ENCODE data around the gene ASPSCR1.

The ASPSCR1 gene

GRCh38 chr17:81931557-81932332 is 45.7 kb upstream of the ASPSCR1 start:
- Histone ChIP-seq H3K9me3 (no peaks in the 10 kb centered on the region), H3K4me1 (peaks cover 73% of the 10 kb centered on the region), H3K36me3 (peaks cover 27% of the 10 kb centered on the region), H3K27ac (no peak overlapping the region), H3K4me2 (peak overlapping the region; percentile 94), H3K4me3 (no peak overlapping the region), H4K20me1 (peaks cover 55% of the 10 kb centered on the region; the same call in 1 of the 2 replicates), H3K27me3 (peaks cover 19% of the 10 kb centered on the region), H3K9ac (0 out of 2 replicates have a peak overlapping the region, but pooled peaks have one; percentile 38)
- no peak for TF ChIP-seq Cebpa-rat (IDR thresholded peaks at IDR 0.05)

GRCh38 chr17:81932333-81932983 is 45.0 kb upstream of the ASPSCR1 start:
- H3K9ac ChIP-seq: 0 out of 2 replicates have a peak overlapping the region, but pooled peaks have one; percentile 38
- H3K27me3 ChIP-seq: peaks cover 19% of the 10 kb centered on the region
- H3K36me3 ChIP-seq: peaks cover 27% of the 10 kb centered on the region
- peaks cover 76% of the 10 kb centered on the region for H3K4me1 ChIP-seq
- H3K27ac ChIP-seq: no peak overlapping the region
- no peaks in the 10 kb centered on the region for H3K9me3 ChIP-seq
- H3K4me2 ChIP-seq: peak overlapping the region; percentile 94
- H4K20me1 ChIP-seq: peaks cover 55% of the 10 kb centered on the region; the same call in 1 of the 2 replicates
- TF ChIP-seq Cebpa-rat (IDR thresholded peaks at IDR 0.05): no peak
- no peak overlapping the region for H3K4me3 ChIP-seq

GRCh38 chr17:81933178-81933699 is 44.2 kb upstream of the ASPSCR1 start:
- Histone ChIP-seq H4K20me1 (peaks cover 55% of the 10 kb centered on the region; the same call in 1 of the 2 replicates), H3K36me3 (peaks cover 27% of the 10 kb centered on the region), H3K9me3 (no peaks in the 10 kb centered on the region), H3K4me3 (no peak overlapping the region), H3K27ac (no peak overlapping the region), H3K27me3 (peaks cover 16% of the 10 kb centered on the region), H3K4me2 (no peak overlapping the region), H3K4me1 (peaks cover 80% of the 10 kb centered on the region), H3K9ac (no peak overlapping the region)
- TF ChIP-seq Cebpa-rat (IDR thresholded peaks at IDR 0.05): no peak

- Histone ChIP-seq H3K9ac (0 out of 2 replicates have a peak overlapping the region, but pooled peaks have one; percentile 15), H4K20me1 (peaks cover 49% of the 10 kb centered on the region; the same call in 1 of the 2 replicates), H3K27me3 (peaks cover 6% of the 10 kb centered on the region), H3K27ac (no peak overlapping the region), H3K4me2 (peak overlapping the region; percentile 13; the same call in 1 of the 2 replicates), H3K36me3 (peaks cover 27% of the 10 kb centered on the region), H3K9me3 (no peaks in the 10 kb centered on the region), H3K4me3 (no peak overlapping the region), H3K4me1 (peaks cover 80% of the 10 kb centered on the region)
- TF ChIP-seq Cebpa-rat (IDR thresholded peaks at IDR 0.05): no peak
These were observed 43.2 kb upstream of the ASPSCR1 start for GRCh38 chr17:81934098-81934757.

GRCh38 chr17:81934850-81935708 is 42.4 kb upstream of the ASPSCR1 start:
- TF ChIP-seq Cebpa-rat (IDR thresholded peaks at IDR 0.05): no peak
- Histone ChIP-seq H3K27ac (0 out of 2 replicates have a peak overlapping the region, but pooled peaks have one; percentile 38), H3K36me3 (peaks cover 27% of the 10 kb centered on the region), H3K27me3 (no peaks in the 10 kb centered on the region), H3K4me3 (peak overlapping the region; percentile 90), H3K4me1 (peaks cover 82% of the 10 kb centered on the region), H3K9me3 (no peaks in the 10 kb centered on the region), H3K9ac (peak overlapping the region; percentile 88), H4K20me1 (peaks cover 46% of the 10 kb centered on the region; the same call in 1 of the 2 replicates), H3K4me2 (peak overlapping the region; percentile 100)

GRCh38 chr17:81935709-81936084 is 41.7 kb upstream of the ASPSCR1 start:
- TF ChIP-seq Cebpa-rat (IDR thresholded peaks at IDR 0.05): no peak
- H3K27ac ChIP-seq: peak overlapping the region; percentile 38; the same call in 1 of the 2 replicates
- H3K9ac ChIP-seq: peak overlapping the region; percentile 88
- peaks cover 82% of the 10 kb centered on the region for H3K4me1 ChIP-seq
- H4K20me1 ChIP-seq: peaks cover 44% of the 10 kb centered on the region; the same call in 1 of the 2 replicates
- H3K4me2 ChIP-seq: peak overlapping the region; percentile 100
- peaks cover 27% of the 10 kb centered on the region for H3K36me3 ChIP-seq
- no peaks in the 10 kb centered on the region for H3K27me3 ChIP-seq
- H3K9me3 ChIP-seq: no peaks in the 10 kb centered on the region
- peak overlapping the region; percentile 90 for H3K4me3 ChIP-seq

GRCh38 chr17:81939218-81939617 is 38.2 kb upstream of the ASPSCR1 start:
- Histone ChIP-seq H3K4me3 (no peak overlapping the region), H3K9ac (peak overlapping the region; percentile 68)

DNA sequence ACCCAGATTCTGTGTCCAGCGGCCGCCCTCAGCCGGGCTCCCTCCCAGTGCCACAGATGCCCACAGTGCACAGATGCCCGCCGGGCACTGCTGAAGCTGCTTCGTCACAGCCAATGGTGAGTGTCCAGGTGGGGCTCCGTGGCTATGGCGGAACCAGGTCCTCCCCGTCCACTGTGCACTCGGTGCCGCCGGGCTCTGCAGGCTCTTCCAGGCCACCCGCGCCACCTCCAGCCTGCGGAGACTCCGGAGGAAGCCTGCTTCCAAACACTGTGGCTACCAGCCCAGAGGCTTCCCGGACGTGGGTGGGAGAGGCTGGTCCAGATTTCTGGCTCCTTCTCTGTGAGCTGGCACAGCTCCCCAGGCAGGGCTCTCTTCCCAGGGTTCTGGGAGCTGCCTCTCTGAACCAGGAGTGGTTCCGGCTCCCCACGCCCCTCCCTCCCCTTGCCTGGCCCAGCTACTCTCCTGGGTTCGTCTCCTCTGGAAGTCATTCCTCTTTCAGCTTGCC is 37.5 kb upstream of the ASPSCR1 start:
- Histone ChIP-seq H3K9ac (no peak overlapping the region; the same call in 1 of the 2 replicates), H3K27me3 (no peaks in the 10 kb centered on the region), H3K4me3 (no peak overlapping the region), H3K9me3 (no peaks in the 10 kb centered on the region), H3K4me2 (peak overlapping the region; percentile 100), H4K20me1 (peaks cover 4% of the 10 kb centered on the region; the same call in 1 of the 2 replicates), H3K4me1 (peaks cover 95% of the 10 kb centered on the region), H3K36me3 (peaks cover 6% of the 10 kb centered on the region), H3K27ac (peak overlapping the region; percentile 95)
- no peak for TF ChIP-seq Cebpa-rat (IDR thresholded peaks at IDR 0.05)

More at GRCh38 chr17:81939218-81939617, 38.2 kb upstream of the ASPSCR1 start:
- Histone ChIP-seq H3K4me1 (peaks cover 95% of the 10 kb centered on the region), H3K27me3 (no peaks in the 10 kb centered on the region), H3K27ac (peak overlapping the region; percentile 95), H3K9me3 (no peaks in the 10 kb centered on the region), H3K36me3 (peaks cover 13% of the 10 kb centered on the region), H4K20me1 (peaks cover 11% of the 10 kb centered on the region; the same call in 1 of the 2 replicates), H3K4me2 (peak overlapping the region; percentile 100)
- no peak for TF ChIP-seq Cebpa-rat (IDR thresholded peaks at IDR 0.05)
